ENCODE results near the gene RFXANK. TPM values are rescaled to one million over a fixed set of nuclear protein-coding genes. Genes with fewer than 3 reads are reported as not detected.

RFXANK gene
- polyA plus RNA-seq, 4 donors: 59.7 to 149 (median 104) TPM

DNA sequence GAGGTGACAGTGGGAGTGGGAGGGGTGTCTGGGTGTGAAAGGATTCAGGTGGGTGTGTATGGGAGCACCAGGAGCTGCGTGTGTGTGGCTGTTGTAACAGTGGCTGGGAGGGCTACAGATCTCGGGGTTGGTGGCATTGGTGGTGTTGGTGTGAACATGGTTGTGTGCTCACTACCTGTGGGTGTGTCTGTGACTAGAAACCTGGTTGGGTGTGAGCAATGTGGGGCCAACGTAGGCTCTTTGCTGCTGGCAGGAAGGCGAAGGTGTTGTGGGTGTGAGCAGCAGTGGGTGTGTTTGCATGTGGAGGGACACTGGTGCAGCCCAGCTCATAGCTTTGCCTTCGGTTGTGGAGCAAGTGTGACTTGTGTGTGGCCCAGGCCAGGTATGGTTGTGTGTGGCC, 14.9 kb downstream of the RFXANK start:
- Histone ChIP-seq H3K36me3 (ENCODE audit: control insufficient read depth in 3 of 3, insufficient read depth in 2 of 3, low read depth in 1 of 3, low read length in 3 of 3) (peaks cover 0 to 7% (median 0%) of the 10 kb centered on the region in 3 donors), H3K27ac (ENCODE audit: low read depth in 1 of 3, low read length in 2 of 3) (no peak overlapping the region), H3K4me3 (ENCODE audit: low read depth in 1 of 3, low read length in 3 of 3) (no peak overlapping the region), H3K9me3 (ENCODE audit: control insufficient read depth in 2 of 2, insufficient read depth in 1 of 2, low read depth in 1 of 2, low read length in 1 of 2) (peaks cover 0 to 2% of the 10 kb centered on the region in 2 donors), H3K27me3 (ENCODE audit: control insufficient read depth in 3 of 3, insufficient read depth in 3 of 3, low read length in 3 of 3) (peaks cover 0 to 28% (median 14%) of the 10 kb centered on the region in 3 donors), H3K4me1 (ENCODE audit: control insufficient read depth in 3 of 3, insufficient read depth in 2 of 3, low read depth in 1 of 3, low read length in 2 of 3) (peaks cover 0 to 9% (median 4%) of the 10 kb centered on the region in 3 donors)
- DNase-seq (no peak), FAIRE-seq (no peak)
- 32 to 58% (median 57%) methylated on average over 5 of the region's 5 CpGs for WGBS, 3 donors

DNA sequence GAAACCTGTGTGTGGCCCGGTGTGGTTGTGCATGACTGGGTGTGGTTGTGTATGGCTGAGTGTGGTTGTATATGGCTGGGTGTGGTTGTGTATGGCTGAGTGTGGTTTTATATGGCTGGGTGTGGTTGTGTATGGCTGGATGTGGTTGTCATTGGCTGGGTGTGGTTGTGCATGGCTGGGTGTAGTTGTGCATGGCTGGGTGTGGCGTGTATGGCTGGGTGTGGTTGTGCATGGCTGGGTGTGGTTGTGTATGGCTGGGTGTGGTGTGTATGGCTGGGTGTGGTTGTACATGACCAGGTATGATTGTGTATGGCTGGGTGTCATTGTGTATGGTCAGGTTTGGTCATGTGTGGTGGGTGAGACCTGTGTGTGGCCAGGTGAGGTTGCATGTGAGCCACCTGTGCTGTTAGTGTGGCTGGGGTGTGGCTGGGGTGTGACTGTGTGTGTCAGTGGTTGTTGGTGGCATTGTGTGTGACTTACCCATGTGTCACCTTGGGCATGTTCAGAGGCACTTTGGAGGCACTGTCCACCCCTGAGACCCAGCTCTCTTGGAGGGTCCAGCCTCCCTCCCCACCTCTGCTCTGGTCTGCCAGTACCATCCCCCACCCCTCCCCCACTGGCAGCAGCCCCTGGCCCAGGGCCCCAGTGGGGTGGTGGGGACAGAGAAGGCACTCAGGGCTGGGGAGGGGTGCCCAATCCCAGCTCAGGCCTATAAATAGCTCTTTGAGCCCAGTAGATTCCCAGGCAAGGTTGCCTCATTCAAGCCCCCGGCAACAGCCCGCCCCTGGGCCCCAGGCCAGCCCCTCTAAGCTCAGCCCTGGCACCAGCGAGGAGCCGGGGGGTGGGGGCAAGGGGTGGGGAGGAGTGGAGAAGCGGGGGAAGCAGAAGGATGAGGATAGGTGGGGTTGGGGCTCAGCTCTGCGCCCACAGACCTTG, 15.8 kb downstream of the RFXANK start:
- no peak overlapping the region for H3K4me3 ChIP-seq (ENCODE audit: low read depth in 1 of 3, low read length in 3 of 3)

DNA sequence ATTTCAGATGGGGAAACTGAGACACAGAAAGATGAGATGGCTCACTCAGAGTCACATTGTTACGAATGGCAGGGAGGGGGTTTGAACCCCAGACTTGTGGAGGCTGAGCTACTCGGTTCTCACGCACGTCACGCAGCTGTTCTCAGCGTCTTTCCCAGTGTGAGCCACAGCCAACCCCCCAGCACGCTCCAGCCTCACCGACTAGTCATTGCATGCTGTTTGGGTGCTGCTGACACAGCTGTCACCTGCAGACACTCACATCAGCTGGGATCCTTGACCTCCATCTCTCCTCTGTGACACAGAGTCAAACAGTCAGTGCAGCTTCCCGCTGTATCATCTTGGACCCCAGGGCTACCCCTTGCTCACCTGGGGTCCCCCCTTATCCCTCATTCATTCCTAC, 17.3 kb downstream of the RFXANK start:
- H3K27me3 ChIP-seq (ENCODE audit: control insufficient read depth in 3 of 3, insufficient read depth in 3 of 3, low read length in 3 of 3): peaks cover 10 to 50% (median 24%) of the 10 kb centered on the region in 3 donors
- H3K4me1 ChIP-seq (ENCODE audit: control insufficient read depth in 3 of 3, insufficient read depth in 2 of 3, low read depth in 1 of 3, low read length in 2 of 3): no peaks in the 10 kb centered on the region
- H3K27ac ChIP-seq (ENCODE audit: low read depth in 1 of 3, low read length in 2 of 3): no peak overlapping the region
- 57 to 65% (median 62%) methylated on average over 9 of the region's 9 CpGs for WGBS, 3 donors
- DNase-seq (no peak), FAIRE-seq (no peak)
- H3K4me3 ChIP-seq (ENCODE audit: low read depth in 1 of 3, low read length in 3 of 3): no peak overlapping the region
- peaks cover 0 to 2% of the 10 kb centered on the region in 2 donors for H3K9me3 ChIP-seq (ENCODE audit: control insufficient read depth in 2 of 2, insufficient read depth in 1 of 2, low read depth in 1 of 2, low read length in 1 of 2)
- H3K36me3 ChIP-seq (ENCODE audit: control insufficient read depth in 3 of 3, insufficient read depth in 2 of 3, low read depth in 1 of 3, low read length in 3 of 3): no peaks in the 10 kb centered on the region

More for the DNA sequence above, 15.8 kb downstream of the RFXANK start:
- H3K27me3 ChIP-seq (ENCODE audit: control insufficient read depth in 3 of 3, insufficient read depth in 3 of 3, low read length in 3 of 3): peaks cover 9 to 38% (median 21%) of the 10 kb centered on the region in 3 donors
- no peaks in the 10 kb centered on the region for H3K36me3 ChIP-seq (ENCODE audit: control insufficient read depth in 3 of 3, insufficient read depth in 2 of 3, low read depth in 1 of 3, low read length in 3 of 3)
- H3K27ac ChIP-seq (ENCODE audit: low read depth in 1 of 3, low read length in 2 of 3): no peak overlapping the region
- DNase-seq (peak in 1 of 2 donors; percentile 37), FAIRE-seq (no peak)
- no peaks in the 10 kb centered on the region for H3K4me1 ChIP-seq (ENCODE audit: control insufficient read depth in 3 of 3, insufficient read depth in 2 of 3, low read depth in 1 of 3, low read length in 2 of 3)
- 48 to 66% (median 57%) methylated on average over 2 to 8 of the region's 8 CpGs for WGBS, 3 donors
- H3K9me3 ChIP-seq (ENCODE audit: control insufficient read depth in 2 of 2, insufficient read depth in 1 of 2, low read depth in 1 of 2, low read length in 1 of 2): peaks cover 0 to 2% of the 10 kb centered on the region in 2 donors

DNA sequence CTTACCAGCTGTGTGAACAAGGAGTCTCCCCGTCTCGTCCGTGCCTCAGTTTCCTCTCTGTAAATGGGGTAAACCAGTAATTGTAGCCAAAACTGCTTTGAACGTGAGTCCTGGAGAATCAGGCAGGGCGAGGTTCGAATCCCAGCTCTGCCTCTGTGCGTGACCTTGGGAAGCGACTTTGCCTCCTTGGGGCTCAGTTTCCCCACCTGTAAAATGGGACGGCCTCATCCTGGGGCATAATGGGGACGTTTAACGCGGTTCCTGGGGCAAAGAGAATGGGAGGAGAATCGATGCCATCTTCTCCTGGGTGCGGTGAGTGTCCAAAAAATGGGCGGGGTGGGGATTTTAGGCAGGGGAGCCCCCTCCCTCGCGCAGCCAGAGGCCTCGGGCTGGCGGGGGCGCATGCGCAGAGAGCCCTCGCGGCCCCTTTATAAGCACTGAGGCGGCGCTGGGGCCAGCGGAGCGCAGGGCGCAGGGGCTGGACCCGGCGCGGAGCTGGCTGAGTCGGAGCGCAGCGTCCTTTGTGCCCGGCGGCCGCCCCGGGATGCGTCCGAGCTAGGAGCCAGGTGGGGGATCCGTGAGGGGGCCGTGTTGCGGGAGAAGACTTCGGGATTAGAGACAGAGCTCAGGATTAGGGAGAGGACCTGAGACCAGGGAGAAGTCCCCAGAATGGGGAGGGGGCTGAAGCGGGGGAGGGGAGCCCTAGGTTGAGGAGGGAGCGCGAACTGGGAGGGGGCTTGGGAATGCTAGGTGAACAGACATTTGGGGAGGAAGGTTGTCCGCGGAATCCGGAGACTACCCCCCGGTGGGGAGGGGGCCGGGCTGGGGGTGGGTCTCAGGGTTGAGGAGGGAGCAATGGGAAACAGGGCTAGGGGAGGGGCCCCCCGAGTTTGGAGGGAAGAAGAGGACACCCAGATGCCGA, 19.7 kb downstream of the RFXANK start, which contains the start of gene NCAN:
TSS of gene NCAN (plus strand) at position 460 of the 922 bp plus-strand sequence. CDS start 4,996 bp downstream, outside the sequence.
- DNase-seq (no peak), FAIRE-seq (no peak)
- Histone ChIP-seq H3K27me3 (ENCODE audit: control insufficient read depth in 3 of 3, insufficient read depth in 3 of 3, low read length in 3 of 3) (peaks cover 10 to 52% (median 24%) of the 10 kb centered on the region in 3 donors), H3K36me3 (ENCODE audit: control insufficient read depth in 3 of 3, insufficient read depth in 2 of 3, low read depth in 1 of 3, low read length in 3 of 3) (no peaks in the 10 kb centered on the region), H3K4me3 (ENCODE audit: low read depth in 1 of 3, low read length in 3 of 3) (no peak within 1 kb of the TSS), H3K4me1 (ENCODE audit: control insufficient read depth in 3 of 3, insufficient read depth in 2 of 3, low read depth in 1 of 3, low read length in 2 of 3) (no peaks in the 10 kb centered on the region), H3K9me3 (ENCODE audit: control insufficient read depth in 2 of 2, insufficient read depth in 1 of 2, low read depth in 1 of 2, low read length in 1 of 2) (peaks cover 0 to 2% of the 10 kb centered on the region in 2 donors), H3K27ac (ENCODE audit: low read depth in 1 of 3, low read length in 2 of 3) (no peak within 1 kb of the TSS)
- WGBS, 3 donors: 8 to 15% (median 12%) methylated on average over 53 to 54 of the region's 54 CpGs

DNA sequence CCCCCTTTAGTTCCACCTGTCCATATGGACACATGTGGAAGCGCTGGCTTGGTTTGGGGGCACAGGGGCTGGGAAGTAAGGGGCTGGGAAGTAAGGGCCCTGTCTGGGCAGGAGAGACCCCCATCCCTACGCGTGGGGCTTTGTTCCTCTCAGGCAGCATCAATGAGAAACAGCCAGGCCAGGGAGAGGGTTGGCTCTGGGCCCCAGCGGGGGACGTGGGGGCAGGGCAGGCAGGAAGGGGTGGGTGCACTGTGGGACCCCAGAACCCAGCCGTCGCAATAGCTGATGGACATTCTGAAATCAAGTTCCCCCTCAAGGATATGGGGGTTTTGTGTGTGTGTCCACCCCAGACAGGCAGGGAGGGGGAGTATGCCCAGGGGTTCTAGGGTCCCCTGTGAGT, 20.9 kb downstream of the RFXANK start:
- no peak for FAIRE-seq
- Histone ChIP-seq H3K36me3 (ENCODE audit: control insufficient read depth in 3 of 3, insufficient read depth in 2 of 3, low read depth in 1 of 3, low read length in 3 of 3) (no peaks in the 10 kb centered on the region), H3K4me1 (ENCODE audit: control insufficient read depth in 3 of 3, insufficient read depth in 2 of 3, low read depth in 1 of 3, low read length in 2 of 3) (no peaks in the 10 kb centered on the region), H3K4me3 (ENCODE audit: low read depth in 1 of 3, low read length in 3 of 3) (no peak overlapping the region), H3K27ac (ENCODE audit: low read depth in 1 of 3, low read length in 2 of 3) (no peak overlapping the region), H3K27me3 (ENCODE audit: control insufficient read depth in 3 of 3, insufficient read depth in 3 of 3, low read length in 3 of 3) (peaks cover 10 to 52% (median 21%) of the 10 kb centered on the region in 3 donors), H3K9me3 (ENCODE audit: control insufficient read depth in 2 of 2, insufficient read depth in 1 of 2, low read depth in 1 of 2, low read length in 1 of 2) (no peaks in the 10 kb centered on the region)
- DNase-seq: no peak
- WGBS, 3 donors: 8 to 17% (median 15%) methylated on average over 5 to 7 of the region's 7 CpGs

DNA sequence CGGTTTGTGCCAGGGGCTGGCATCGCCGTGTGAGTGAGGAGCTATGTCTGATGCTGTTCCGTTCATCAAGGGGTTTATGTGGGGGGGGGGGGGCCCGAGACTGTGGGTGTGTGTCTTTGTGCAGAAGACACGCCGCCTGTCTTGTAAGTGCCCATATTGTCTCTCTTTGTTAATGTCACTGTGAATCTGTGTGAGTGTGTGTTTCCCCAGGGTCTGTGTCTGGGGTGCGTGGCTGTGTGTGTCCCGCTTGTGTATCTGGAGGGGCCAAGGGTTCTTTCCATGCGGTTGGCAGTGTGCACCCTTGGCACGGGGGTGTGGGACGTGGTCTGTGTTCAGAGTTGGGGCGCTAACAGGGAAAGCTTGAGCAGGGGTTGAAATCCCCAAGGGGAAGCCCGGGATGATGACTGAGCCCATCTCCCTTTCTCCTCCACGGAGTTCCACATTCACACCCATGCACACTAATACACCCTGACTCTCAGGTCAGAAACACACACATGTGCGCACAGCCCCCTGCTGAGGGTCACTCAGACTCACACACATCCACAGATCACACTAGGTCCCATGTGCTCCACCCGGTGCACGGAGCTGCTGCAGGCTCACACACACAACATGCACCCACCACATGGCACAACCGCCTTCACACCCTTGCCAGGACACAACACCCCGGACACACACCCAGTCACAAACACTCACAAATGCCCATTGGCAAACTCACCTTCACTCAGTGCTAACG, 21.5 kb downstream of the RFXANK start:
- Histone ChIP-seq H3K27ac (ENCODE audit: low read depth in 1 of 3, low read length in 2 of 3) (no peak overlapping the region), H3K27me3 (ENCODE audit: control insufficient read depth in 3 of 3, insufficient read depth in 3 of 3, low read length in 3 of 3) (peaks cover 10 to 52% (median 20%) of the 10 kb centered on the region in 3 donors), H3K36me3 (ENCODE audit: control insufficient read depth in 3 of 3, insufficient read depth in 2 of 3, low read depth in 1 of 3, low read length in 3 of 3) (no peaks in the 10 kb centered on the region), H3K4me3 (ENCODE audit: low read depth in 1 of 3, low read length in 3 of 3) (no peak overlapping the region), H3K4me1 (ENCODE audit: control insufficient read depth in 3 of 3, insufficient read depth in 2 of 3, low read depth in 1 of 3, low read length in 2 of 3) (no peaks in the 10 kb centered on the region), H3K9me3 (ENCODE audit: control insufficient read depth in 2 of 2, insufficient read depth in 1 of 2, low read depth in 1 of 2, low read length in 1 of 2) (no peaks in the 10 kb centered on the region)
- FAIRE-seq (no peak), DNase-seq (no peak)
- 43 to 50% (median 44%) methylated on average over 20 to 21 of the region's 21 CpGs for WGBS, 3 donors

DNA sequence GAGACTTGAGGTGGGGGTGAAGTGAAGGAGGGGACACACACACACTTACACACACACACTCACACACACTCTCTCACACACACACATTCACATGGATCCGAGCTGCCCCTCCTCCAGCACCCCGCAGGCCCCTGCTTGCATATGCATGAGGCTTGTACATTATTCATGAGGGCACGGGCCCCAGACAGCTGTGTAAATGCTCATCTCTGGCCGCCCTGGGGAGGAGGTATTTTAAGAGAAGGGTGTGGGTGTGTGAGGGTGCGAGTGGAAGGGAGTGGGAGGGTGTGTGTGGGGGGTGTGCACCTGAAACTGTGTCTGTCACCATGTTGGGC, 22.1 kb downstream of the RFXANK start:
- H3K36me3 ChIP-seq (ENCODE audit: control insufficient read depth in 3 of 3, insufficient read depth in 2 of 3, low read depth in 1 of 3, low read length in 3 of 3): no peaks in the 10 kb centered on the region
- DNase-seq (no peak), FAIRE-seq (no peak)
- H3K27me3 ChIP-seq (ENCODE audit: control insufficient read depth in 3 of 3, insufficient read depth in 3 of 3, low read length in 3 of 3): peaks cover 10 to 52% (median 20%) of the 10 kb centered on the region in 3 donors
- no peak overlapping the region for H3K4me3 ChIP-seq (ENCODE audit: low read depth in 1 of 3, low read length in 3 of 3)
- no peak overlapping the region for H3K27ac ChIP-seq (ENCODE audit: low read depth in 1 of 3, low read length in 2 of 3)
- no peaks in the 10 kb centered on the region for H3K9me3 ChIP-seq (ENCODE audit: control insufficient read depth in 2 of 2, insufficient read depth in 1 of 2, low read depth in 1 of 2, low read length in 1 of 2)
- 5 to 6% (median 5%) methylated on average over 5 of the region's 5 CpGs for WGBS, 3 donors
- no peaks in the 10 kb centered on the region for H3K4me1 ChIP-seq (ENCODE audit: control insufficient read depth in 3 of 3, insufficient read depth in 2 of 3, low read depth in 1 of 3, low read length in 2 of 3)
